Measurements from ENCODE around the gene DMRT3. TPM values are rescaled to one million over a fixed set of nuclear protein-coding genes. Genes with fewer than 3 reads are reported as not detected.

DMRT3 gene
- total and polyA plus RNA-seq, 2 donors from 2014 or later: not detected

GRCh38 chr9:980640-981039 lies 4.2 kb downstream of the DMRT3 start:
- peak in 3 of 5 donors; percentile 68 to 93 (median 86) for DNase-seq
- FAIRE-seq: no peak
- Histone ChIP-seq H3K9ac (ENCODE audit: low read length in 3 of 3) (no peak overlapping the region), H3K9me3 (ENCODE audit: control insufficient read depth in 2 of 3, insufficient read depth in 1 of 3, low read length in 3 of 3) (no peaks in the 10 kb centered on the region), H3K27ac (ENCODE audit: low read depth in 2 of 2, low read length in 2 of 2) (no peak overlapping the region), H3K4me3 (ENCODE audit: low read length in 3 of 3) (no peak overlapping the region), H3K4me1 (ENCODE audit: control insufficient read depth in 2 of 3, insufficient read depth in 2 of 3, low read depth in 1 of 3, low read length in 3 of 3) (no peaks in the 10 kb centered on the region), H3K27me3 (ENCODE audit: control insufficient read depth, insufficient read depth, low read length) (peaks cover 50% of the 10 kb centered on the region), H3K36me3 (ENCODE audit: control insufficient read depth in 2 of 3, insufficient read depth in 3 of 3, low read length in 3 of 3) (no peaks in the 10 kb centered on the region)
- intact Hi-C loops (cut with DNase I): no loop called here
- TF ChIP-seq CTCF (IDR thresholded peaks at IDR 0.05; ENCODE audit: borderline replicate concordance, extremely low read depth, insufficient read depth): no peak

- FAIRE-seq: no peak
- Histone ChIP-seq H3K36me3 (ENCODE audit: control insufficient read depth in 2 of 3, insufficient read depth in 3 of 3, low read length in 3 of 3) (no peaks in the 10 kb centered on the region), H3K9me3 (ENCODE audit: control insufficient read depth in 2 of 3, insufficient read depth in 1 of 3, low read length in 3 of 3) (no peaks in the 10 kb centered on the region), H3K9ac (ENCODE audit: low read length in 3 of 3) (no peak overlapping the region), H3K4me3 (ENCODE audit: low read length in 3 of 3) (no peak overlapping the region), H3K4me1 (ENCODE audit: control insufficient read depth in 2 of 3, insufficient read depth in 2 of 3, low read depth in 1 of 3, low read length in 3 of 3) (no peaks in the 10 kb centered on the region), H3K27me3 (ENCODE audit: control insufficient read depth, insufficient read depth, low read length) (peaks cover 48% of the 10 kb centered on the region), H3K27ac (ENCODE audit: low read depth in 2 of 2, low read length in 2 of 2) (no peak overlapping the region)
- peak in 3 of 5 donors; percentile 45 to 67 (median 48) for DNase-seq
- intact Hi-C loops (cut with DNase I): no loop called here
- TF ChIP-seq CTCF (IDR thresholded peaks at IDR 0.05; ENCODE audit: borderline replicate concordance, extremely low read depth, insufficient read depth): no peak
These were observed 5.0 kb downstream of the DMRT3 start for GRCh38 chr9:981491-981898.

DNA sequence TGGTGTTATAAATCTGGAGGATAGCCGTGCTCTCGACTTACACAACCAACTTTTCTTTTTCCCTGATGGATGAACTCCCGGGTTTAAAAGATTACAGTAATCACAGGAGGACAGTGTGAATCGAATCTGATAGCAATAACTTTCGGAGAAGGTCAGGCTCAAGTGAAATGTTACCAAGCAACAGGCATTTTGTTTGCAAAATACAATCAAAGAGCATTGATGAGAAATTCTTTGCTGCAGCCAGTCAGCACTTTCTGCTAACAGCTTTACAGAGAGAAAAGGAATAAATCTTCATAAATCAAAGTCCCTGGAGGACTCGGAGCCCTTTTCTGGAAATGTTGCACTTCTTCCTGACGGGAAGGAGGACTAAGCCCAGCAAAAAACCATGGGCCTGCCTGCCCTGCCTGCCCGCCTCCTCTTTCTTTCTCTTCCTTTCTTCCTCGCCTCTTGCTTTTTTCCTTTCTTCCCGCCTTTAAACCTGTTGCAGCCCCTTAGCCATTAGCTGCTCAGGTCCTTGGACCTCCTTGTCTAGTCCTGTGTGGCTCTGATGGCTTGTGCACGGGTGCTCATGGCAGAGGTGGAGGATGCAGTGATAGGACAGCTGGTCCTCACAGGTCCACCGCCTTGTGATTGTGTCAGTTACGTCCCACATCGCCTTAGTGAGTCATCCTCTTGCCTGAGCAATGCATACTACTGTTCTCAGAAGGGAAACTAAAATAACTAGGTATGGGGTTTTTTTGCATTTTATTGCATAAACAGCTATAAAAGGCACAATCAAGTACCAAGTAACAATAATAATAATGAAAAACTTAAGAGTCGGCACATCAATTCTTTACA lies 6.2 kb downstream of the DMRT3 start:
- Histone ChIP-seq H3K9me3 (ENCODE audit: control insufficient read depth in 2 of 3, insufficient read depth in 1 of 3, low read length in 3 of 3) (no peaks in the 10 kb centered on the region), H3K27me3 (ENCODE audit: control insufficient read depth, insufficient read depth, low read length) (peaks cover 50% of the 10 kb centered on the region), H3K36me3 (ENCODE audit: control insufficient read depth in 2 of 3, insufficient read depth in 3 of 3, low read length in 3 of 3) (no peaks in the 10 kb centered on the region), H3K4me1 (ENCODE audit: control insufficient read depth in 2 of 3, insufficient read depth in 2 of 3, low read depth in 1 of 3, low read length in 3 of 3) (no peaks in the 10 kb centered on the region), H3K9ac (ENCODE audit: low read length in 3 of 3) (no peak overlapping the region), H3K4me3 (ENCODE audit: low read length in 3 of 3) (no peak overlapping the region), H3K27ac (ENCODE audit: low read depth in 2 of 2, low read length in 2 of 2) (no peak overlapping the region)
- intact Hi-C loops (cut with DNase I): no loop called here
- FAIRE-seq (no peak), DNase-seq (peak in 1 of 5 donors; percentile 47)
- TF ChIP-seq CTCF (IDR thresholded peaks at IDR 0.05; ENCODE audit: borderline replicate concordance, extremely low read depth, insufficient read depth): no peak

All from kidney (tissue), 14 donors.